K562 (cell line): Measurements from ENCODE around the gene SCARB2. TPM values are rescaled to one million over a fixed set of nuclear protein-coding genes. Genes with fewer than 3 reads are reported as not detected.

ENCODE experiments used
- BMI1 ChIP-seq: fragments of 150-350 bp; IDR thresholded peaks from 2 replicates; pipeline ENCODE4 v1.6.1; 2014; ENCODE audit warnings: low read length
- BRF1 ChIP-seq: IDR thresholded peaks from 3 replicates; pipeline ENCODE4 v1.6.1; 2011; ENCODE audit warnings: borderline replicate concordance, mild to moderate bottlenecking; ENCODE audit not compliant: insufficient read length; ENCODE audit errors: extremely low read depth
- C11orf30 ChIP-seq: fragments of 450-650 bp; IDR thresholded peaks from 2 replicates; pipeline ENCODE4 v1.6.1; 2016; ENCODE audit warnings: low read depth, mild to moderate bottlenecking
- CBFA2T2 ChIP-seq: fragments of 450-650 bp; conservative IDR thresholded peaks from 2 replicates; pipeline ENCODE4 v1.6.1; 2017; ENCODE audit warnings: mild to moderate bottlenecking
- E2F1 ChIP-seq: sonication (generic); formaldehyde crosslinking; IDR thresholded peaks from 2 replicates; pipeline ENCODE4 v1.8.1; 2023; ENCODE audit warnings: mild to moderate bottlenecking, missing genetic modification reagents, moderate library complexity
- FOXO4 ChIP-seq: fragments of 450-650 bp; formaldehyde crosslinking; IDR thresholded peaks from 2 replicates; pipeline ENCODE4 v1.4.0; 2020; ENCODE audit warnings: mild to moderate bottlenecking, moderate library complexity
- HDAC1 ChIP-seq, 2 experiments: fragments of 450-650 bp; IDR thresholded peaks; 2 replicates each; pipeline ENCODE4 v1.6.1; 2016 to 2017; ENCODE audit warnings: inconsistent platforms in 1 of 2, mild to moderate bottlenecking in 1 of 2, moderate library complexity in 1 of 2
- HNRNPLL ChIP-seq: fragments of 200-400 bp; formaldehyde crosslinking; IDR thresholded peaks from 2 replicates; pipeline ENCODE4 v1.6.1; 2017; ENCODE audit warnings: low read length, low read depth, mild to moderate bottlenecking; ENCODE audit not compliant: poor library complexity, severe bottlenecking
- MTF1 ChIP-seq: fragments of 250-450 bp; sonication (Bioruptor Pico); IDR thresholded peaks from 2 replicates; pipeline ENCODE4 v1.9.0; 2021; ENCODE audit warnings: moderate library complexity, mild to moderate bottlenecking, inconsistent platforms, borderline replicate concordance
- ZKSCAN8 ChIP-seq: fragments of 200-800 bp; sonication (Bioruptor generic); IDR thresholded peaks from 2 replicates; pipeline ENCODE4 v1.6.1; 2016; ENCODE audit warnings: missing genetic modification characterization, missing compliant biosample characterization
- ZNF445 ChIP-seq: fragments of 250-450 bp; sonication (Bioruptor Pico); IDR thresholded peaks from 2 replicates; pipeline ENCODE4 v1.4.0; 2020; ENCODE audit warnings: low read depth, mild to moderate bottlenecking, moderate library complexity
- polyA plus RNA-seq, 8 experiments: library from polyadenylated mRNA; depleted of rRNA in 4 of 8; stranded (reverse) in 5 of 8; unstranded in 3 of 8; fragments of >200 nt; fragmentation: Nextera tagmentation in 2 of 8; fragmentation: Illumina TruSeq in 1 of 8; extraction: Ambion mirVana in 2 of 8; extraction: Trizol in 1 of 8; gene quantifications; 2 replicates each; pipeline versions ENCODE4 v1.2.1 to v1.2.3, GENCODE V29; 2011 to 2014; ENCODE audit warnings: inconsistent platforms in 1 of 8, missing spikeins in 1 of 8
- total RNA-seq, 7 experiments: library from RNA; depleted of rRNA in 6 of 7; stranded (reverse); fragments of >200 nt in 6 of 7; fragmentation: Illumina TruSeq in 2 of 7; extraction: Trizol in 2 of 7; gene quantifications; 2 replicates each; pipeline versions ENCODE4 v1.2.1 to v1.2.3, GENCODE V29; 2011 to 2021; ENCODE audit warnings: low replicate concordance in 1 of 7
- TF ChIP-seq, protein P1 (sequence below): fragments of 250-450 bp; sonication (Bioruptor Pico); IDR thresholded peaks from 2 replicates; pipeline ENCODE4 v1.5.0; 2020; ENCODE audit warnings: mild to moderate bottlenecking, borderline replicate concordance
- TF ChIP-seq, protein P2 (sequence below): fragments of 250-450 bp; sonication (Bioruptor Pico); IDR thresholded peaks from 2 replicates; pipeline ENCODE4 v1.5.0; 2021; ENCODE audit warnings: mild to moderate bottlenecking, borderline replicate concordance
- TF ChIP-seq, protein P3 (sequence below), 3 experiments: IDR thresholded peaks in 2 of 3; conservative IDR thresholded peaks in 1 of 3; 2 replicates each; pipeline ENCODE4 v1.5.1; 2011 to 2012; ENCODE audit warnings: low read length in 3 of 3, mild to moderate bottlenecking in 3 of 3, control low read depth in 2 of 3, improper control_type of control experiment in 1 of 3, inconsistent platforms in 1 of 3, low read depth in 1 of 3, mixed read lengths in 1 of 3, moderate library complexity in 1 of 3; ENCODE audit not compliant: insufficient read depth in 2 of 3
- TF ChIP-seq, protein P4 (sequence below): fragments of 250-450 bp; sonication (Bioruptor Pico); IDR thresholded peaks from 2 replicates; pipeline ENCODE4 v1.9.0; 2021; ENCODE audit warnings: mild to moderate bottlenecking

The SCARB2 gene
- total and polyA plus RNA-seq, 9 of the 15 experiments (the other 6 are each of a cell fraction or from before 2014, with no cell fraction given) = 6.1 to 25.8 (median 17.8) TPM

GRCh38 chr4:76213415-76214176, at the start of gene SCARB2 (continued):
- TF ChIP-seq HDAC1 (IDR thresholded peaks at IDR 0.05) = no peak
- no peak for TF ChIP-seq MTF1 (CRISPR knock-in tag)
- peak; percentile 53 for TF ChIP-seq HNRNPLL
- TF ChIP-seq, protein P1, sequence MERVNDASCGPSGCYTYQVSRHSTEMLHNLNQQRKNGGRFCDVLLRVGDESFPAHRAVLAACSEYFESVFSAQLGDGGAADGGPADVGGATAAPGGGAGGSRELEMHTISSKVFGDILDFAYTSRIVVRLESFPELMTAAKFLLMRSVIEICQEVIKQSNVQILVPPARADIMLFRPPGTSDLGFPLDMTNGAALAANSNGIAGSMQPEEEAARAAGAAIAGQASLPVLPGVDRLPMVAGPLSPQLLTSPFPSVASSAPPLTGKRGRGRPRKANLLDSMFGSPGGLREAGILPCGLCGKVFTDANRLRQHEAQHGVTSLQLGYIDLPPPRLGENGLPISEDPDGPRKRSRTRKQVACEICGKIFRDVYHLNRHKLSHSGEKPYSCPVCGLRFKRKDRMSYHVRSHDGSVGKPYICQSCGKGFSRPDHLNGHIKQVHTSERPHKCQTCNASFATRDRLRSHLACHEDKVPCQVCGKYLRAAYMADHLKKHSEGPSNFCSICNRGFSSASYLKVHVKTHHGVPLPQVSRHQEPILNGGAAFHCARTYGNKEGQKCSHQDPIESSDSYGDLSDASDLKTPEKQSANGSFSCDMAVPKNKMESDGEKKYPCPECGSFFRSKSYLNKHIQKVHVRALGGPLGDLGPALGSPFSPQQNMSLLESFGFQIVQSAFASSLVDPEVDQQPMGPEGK (CRISPR knock-in tag) = no peak
- no peak for TF ChIP-seq BMI1
- TF ChIP-seq, protein P2, sequence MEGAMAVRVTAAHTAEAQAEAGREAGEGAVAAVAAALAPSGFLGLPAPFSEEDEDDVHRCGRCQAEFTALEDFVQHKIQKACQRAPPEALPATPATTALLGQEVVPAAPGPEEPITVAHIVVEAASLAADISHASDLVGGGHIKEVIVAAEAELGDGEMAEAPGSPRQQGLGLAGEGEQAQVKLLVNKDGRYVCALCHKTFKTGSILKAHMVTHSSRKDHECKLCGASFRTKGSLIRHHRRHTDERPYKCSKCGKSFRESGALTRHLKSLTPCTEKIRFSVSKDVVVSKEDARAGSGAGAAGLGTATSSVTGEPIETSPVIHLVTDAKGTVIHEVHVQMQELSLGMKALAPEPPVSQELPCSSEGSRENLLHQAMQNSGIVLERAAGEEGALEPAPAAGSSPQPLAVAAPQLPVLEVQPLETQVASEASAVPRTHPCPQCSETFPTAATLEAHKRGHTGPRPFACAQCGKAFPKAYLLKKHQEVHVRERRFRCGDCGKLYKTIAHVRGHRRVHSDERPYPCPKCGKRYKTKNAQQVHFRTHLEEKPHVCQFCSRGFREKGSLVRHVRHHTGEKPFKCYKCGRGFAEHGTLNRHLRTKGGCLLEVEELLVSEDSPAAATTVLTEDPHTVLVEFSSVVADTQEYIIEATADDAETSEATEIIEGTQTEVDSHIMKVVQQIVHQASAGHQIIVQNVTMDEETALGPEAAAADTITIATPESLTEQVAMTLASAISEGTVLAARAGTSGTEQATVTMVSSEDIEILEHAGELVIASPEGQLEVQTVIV (CRISPR knock-in tag) = no peak
- TF ChIP-seq, protein P3, sequence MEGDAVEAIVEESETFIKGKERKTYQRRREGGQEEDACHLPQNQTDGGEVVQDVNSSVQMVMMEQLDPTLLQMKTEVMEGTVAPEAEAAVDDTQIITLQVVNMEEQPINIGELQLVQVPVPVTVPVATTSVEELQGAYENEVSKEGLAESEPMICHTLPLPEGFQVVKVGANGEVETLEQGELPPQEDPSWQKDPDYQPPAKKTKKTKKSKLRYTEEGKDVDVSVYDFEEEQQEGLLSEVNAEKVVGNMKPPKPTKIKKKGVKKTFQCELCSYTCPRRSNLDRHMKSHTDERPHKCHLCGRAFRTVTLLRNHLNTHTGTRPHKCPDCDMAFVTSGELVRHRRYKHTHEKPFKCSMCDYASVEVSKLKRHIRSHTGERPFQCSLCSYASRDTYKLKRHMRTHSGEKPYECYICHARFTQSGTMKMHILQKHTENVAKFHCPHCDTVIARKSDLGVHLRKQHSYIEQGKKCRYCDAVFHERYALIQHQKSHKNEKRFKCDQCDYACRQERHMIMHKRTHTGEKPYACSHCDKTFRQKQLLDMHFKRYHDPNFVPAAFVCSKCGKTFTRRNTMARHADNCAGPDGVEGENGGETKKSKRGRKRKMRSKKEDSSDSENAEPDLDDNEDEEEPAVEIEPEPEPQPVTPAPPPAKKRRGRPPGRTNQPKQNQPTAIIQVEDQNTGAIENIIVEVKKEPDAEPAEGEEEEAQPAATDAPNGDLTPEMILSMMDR (IDR thresholded peaks at IDR 0.05 in 2 of 3, conservative IDR thresholded peaks at IDR 0.05 in 1 of 3; ENCODE audit: insufficient read depth in 2 of 3, low read depth in 1 of 3, low read length in 3 of 3) = no peak
- no peak for TF ChIP-seq ZNF445 (CRISPR knock-in tag)
- TF ChIP-seq, protein P4, sequence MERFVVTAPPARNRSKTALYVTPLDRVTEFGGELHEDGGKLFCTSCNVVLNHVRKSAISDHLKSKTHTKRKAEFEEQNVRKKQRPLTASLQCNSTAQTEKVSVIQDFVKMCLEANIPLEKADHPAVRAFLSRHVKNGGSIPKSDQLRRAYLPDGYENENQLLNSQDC (CRISPR knock-in tag) = no peak
- no peak for TF ChIP-seq ZKSCAN8
- TF ChIP-seq E2F1 = no peak
- no peak for TF ChIP-seq FOXO4 (CRISPR knock-in tag)
- no peak for TF ChIP-seq BRF1
- TF ChIP-seq CBFA2T2 = no peak
- no peak for TF ChIP-seq C11orf30
